SK-N-SH (cell line): ENCODE results near the gene ABCC12. TPM values are rescaled to one million over a fixed set of nuclear protein-coding genes. Genes with fewer than 3 reads are reported as not detected.

Source experiments
- CTCF ChIA-PET: fragments of 300-600, 350-600 bp; formaldehyde crosslinking; extraction: SDS; loops from one replicate; lab custom pipeline; 2021; lab: Yijun Ruan, JAX
- POLR2A ChIA-PET: fragments of 350-600 bp; sonication (Branson Sonifier 250); formaldehyde crosslinking; extraction: SDS; loops from one replicate; lab custom pipeline; 2020; ENCODE audit warnings: antibody characterized with exemption, inconsistent platforms; lab: Yijun Ruan, JAX
- DNase-seq: peaks from one replicate; pipeline ENCODE4 v3.0.0; 2012
- H2AFZ ChIP-seq: fragments of 200-600 bp; sonication (generic); 2 replicates; pipeline ENCODE4 v1.8.1; 2016; ENCODE audit warnings: antibody characterized with exemption, mild to moderate bottlenecking, low read depth
- H3F3A ChIP-seq: fragments of 200-600 bp; sonication (generic); replicated peaks from 2 replicates; pipeline ENCODE3; 2016; ENCODE audit warnings: antibody characterized with exemption, mild to moderate bottlenecking; ENCODE audit not compliant: insufficient read depth
- H3K27ac ChIP-seq, 2 experiments: fragments of 200-500 bp in 1 of 2; fragments of 200-600 bp in 1 of 2; sonication (Bioruptor generic) in 1 of 2; sonication (generic), shearing (Covaris generic) in 1 of 2; 2 replicates each; pipeline versions ENCODE4 v1.5.1 to v1.6.1; 2014 to 2016; ENCODE audit warnings: low read depth in 2 of 2, inconsistent platforms in 1 of 2, low read length in 1 of 2, mild to moderate bottlenecking in 1 of 2, mixed read lengths in 1 of 2
- H3K27me3 ChIP-seq: fragments of 200-600 bp; sonication (generic), shearing (Covaris generic); 2 replicates; pipeline ENCODE4 v1.6.1; 2016; ENCODE audit warnings: mixed run types; ENCODE audit not compliant: insufficient read depth
- H3K36me3 ChIP-seq, 2 experiments: fragments of 200-500 bp in 1 of 2; fragments of 200-600 bp in 1 of 2; sonication (Bioruptor generic) in 1 of 2; sonication (generic) in 1 of 2; replicated peaks in 1 of 2; 2 replicates each; pipeline versions ENCODE3 to v1.5.1; 2014 to 2016; ENCODE audit warnings: low read length in 1 of 2, mild to moderate bottlenecking in 1 of 2; ENCODE audit not compliant: insufficient read depth in 2 of 2, control insufficient read depth in 1 of 2
- H3K4me1 ChIP-seq, 2 experiments: fragments of 200-500 bp in 1 of 2; fragments of 200-600 bp in 1 of 2; sonication (Bioruptor generic) in 1 of 2; sonication (generic), shearing (Covaris generic) in 1 of 2; 2 replicates each; pipeline versions ENCODE4 v1.5.1 to v1.6.1; 2014 to 2016; ENCODE audit warnings: low read depth in 1 of 2, low read length in 1 of 2, mixed run types in 1 of 2; ENCODE audit not compliant: insufficient read depth in 2 of 2, control insufficient read depth in 1 of 2
- H3K4me2 ChIP-seq: fragments of 200-600 bp; sonication (generic), shearing (Covaris generic); 2 replicates; pipeline ENCODE4 v1.6.1; 2017; ENCODE audit warnings: mixed run types
- H3K4me3 ChIP-seq, 2 experiments: fragments of 200-500 bp in 1 of 2; fragments of 200-600 bp in 1 of 2; sonication (Bioruptor generic) in 1 of 2; sonication (generic), shearing (Covaris generic) in 1 of 2; 2 replicates each; pipeline versions ENCODE4 v1.5.1 to v1.8.1; 2014 to 2016; ENCODE audit warnings: low read depth in 2 of 2, inconsistent platforms in 1 of 2, low read length in 1 of 2, mild to moderate bottlenecking in 1 of 2, mixed read lengths in 1 of 2, moderate library complexity in 1 of 2
- H3K79me2 ChIP-seq: fragments of 200-600 bp; sonication (generic); 2 replicates; pipeline ENCODE4 v1.8.1; 2017; ENCODE audit warnings: mild to moderate bottlenecking; ENCODE audit not compliant: insufficient read depth
- H3K9ac ChIP-seq: fragments of 200-600 bp; sonication (generic); 2 replicates; pipeline ENCODE4 v1.6.1; 2017; ENCODE audit warnings: mixed run types
- H3K9me2 ChIP-seq: fragments of 200-600 bp; sonication (generic); 2 replicates; pipeline ENCODE4 v1.6.1; 2017; ENCODE audit warnings: mixed run types
- H3K9me3 ChIP-seq: fragments of 200-600 bp; sonication (generic); 2 replicates; pipeline ENCODE4 v1.6.1; 2017; ENCODE audit warnings: mixed run types, mild to moderate bottlenecking, moderate library complexity
- H4K20me1 ChIP-seq: fragments of 200-600 bp; sonication (generic); 2 replicates; pipeline ENCODE4 v1.6.1; 2017; ENCODE audit warnings: mild to moderate bottlenecking, mixed run types; ENCODE audit not compliant: insufficient read depth
- EP300 ChIP-seq, 2 experiments: IDR thresholded peaks; 2 replicates each; pipeline versions ENCODE4 v1.4.0 to v1.6.1; 2012; ENCODE audit warnings: borderline replicate concordance in 1 of 2, low read depth in 1 of 2, low read length in 1 of 2
- FOSL2 ChIP-seq: IDR thresholded peaks from 2 replicates; pipeline ENCODE4 v1.4.0; 2012; ENCODE audit warnings: low read depth, mild to moderate bottlenecking, moderate library complexity, borderline replicate concordance
- FOXM1 ChIP-seq: IDR thresholded peaks from 2 replicates; pipeline ENCODE4 v1.4.0; 2012; ENCODE audit warnings: low read depth, mild to moderate bottlenecking
- GABPA ChIP-seq: IDR thresholded peaks from 2 replicates; pipeline ENCODE4 v1.4.0; 2012; ENCODE audit warnings: low read depth, mild to moderate bottlenecking
- JUND ChIP-seq: IDR thresholded peaks from 2 replicates; pipeline ENCODE4 v1.4.0; 2012
- NFIC ChIP-seq: IDR thresholded peaks from 2 replicates; pipeline ENCODE4 v1.4.0; 2012; ENCODE audit warnings: borderline replicate concordance
- NRF1 ChIP-seq: IDR thresholded peaks from 2 replicates; pipeline ENCODE4 v1.6.1; 2012; ENCODE audit warnings: low read depth, mild to moderate bottlenecking, low read length
- RAD21 ChIP-seq: IDR thresholded peaks from 2 replicates; pipeline ENCODE4 v1.6.1; 2012; ENCODE audit warnings: mild to moderate bottlenecking, low read length
- SMC3 ChIP-seq: IDR thresholded peaks from 2 replicates; pipeline ENCODE4 v1.6.1; 2012; ENCODE audit warnings: low read depth, low read length, improper control_type of control experiment
- TAF1 ChIP-seq: IDR thresholded peaks from 2 replicates; pipeline ENCODE4 v1.6.1; 2012; ENCODE audit warnings: low read depth, mild to moderate bottlenecking, low read length, moderate library complexity, borderline replicate concordance
- YY1 ChIP-seq: IDR thresholded peaks from 2 replicates; pipeline ENCODE4 v1.4.0; 2012; ENCODE audit warnings: low read depth, mild to moderate bottlenecking
- WGBS: methylation state at CpG from one replicate; pipeline ENCODE4 v1.1.6; 2017; ENCODE audit warnings: low lambda C conversion rate; 5-methylcytosine and 5-hydroxymethylcytosine counted together
- polyA plus RNA-seq, 3 experiments: library from polyadenylated mRNA; depleted of rRNA; stranded (reverse); fragments of >200 nt; gene quantifications; 2 replicates each; pipeline ENCODE4 v1.2.3, GENCODE V29; 2012
- TF ChIP-seq, protein P1 (sequence below): IDR thresholded peaks from 2 replicates; pipeline ENCODE4 v1.6.1; 2012; ENCODE audit warnings: mild to moderate bottlenecking, low read depth, low read length, moderate library complexity
- TF ChIP-seq, protein P2 (sequence below): IDR thresholded peaks from 2 replicates; pipeline ENCODE4 v1.4.0; 2012; ENCODE audit warnings: low read depth
- TF ChIP-seq, protein P3 (sequence below): fragments of 150-350 bp; IDR thresholded peaks from 2 replicates; pipeline ENCODE4 v1.6.1; 2017; ENCODE audit warnings: antibody characterized with exemption, low read length, low read depth, borderline replicate concordance

Gene ABCC12
- polyA plus RNA-seq, 1 of the 3 experiments (the other 2 are of a cell fraction): not detected

DNA sequence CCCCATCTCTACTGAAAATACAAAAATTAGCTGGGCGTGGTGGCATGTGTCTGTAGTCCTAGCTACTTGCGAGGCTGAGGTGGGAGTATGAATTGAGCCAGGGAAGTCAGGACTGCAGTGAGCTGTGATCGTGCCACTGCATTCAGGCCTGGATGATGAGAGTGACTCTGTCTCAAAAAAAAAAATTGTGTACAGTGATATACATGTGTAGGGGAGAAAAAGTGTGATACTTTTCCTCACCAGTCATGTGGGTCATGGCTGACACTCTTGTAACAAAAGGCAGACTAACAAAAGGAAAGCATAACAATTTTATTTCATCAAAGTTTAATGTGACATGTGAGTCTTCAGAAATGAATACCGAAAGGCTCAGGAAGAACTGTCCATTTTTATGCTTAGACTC, 2.0 kb upstream of the ABCC12 start (continued):
- TF ChIP-seq, protein P1, sequence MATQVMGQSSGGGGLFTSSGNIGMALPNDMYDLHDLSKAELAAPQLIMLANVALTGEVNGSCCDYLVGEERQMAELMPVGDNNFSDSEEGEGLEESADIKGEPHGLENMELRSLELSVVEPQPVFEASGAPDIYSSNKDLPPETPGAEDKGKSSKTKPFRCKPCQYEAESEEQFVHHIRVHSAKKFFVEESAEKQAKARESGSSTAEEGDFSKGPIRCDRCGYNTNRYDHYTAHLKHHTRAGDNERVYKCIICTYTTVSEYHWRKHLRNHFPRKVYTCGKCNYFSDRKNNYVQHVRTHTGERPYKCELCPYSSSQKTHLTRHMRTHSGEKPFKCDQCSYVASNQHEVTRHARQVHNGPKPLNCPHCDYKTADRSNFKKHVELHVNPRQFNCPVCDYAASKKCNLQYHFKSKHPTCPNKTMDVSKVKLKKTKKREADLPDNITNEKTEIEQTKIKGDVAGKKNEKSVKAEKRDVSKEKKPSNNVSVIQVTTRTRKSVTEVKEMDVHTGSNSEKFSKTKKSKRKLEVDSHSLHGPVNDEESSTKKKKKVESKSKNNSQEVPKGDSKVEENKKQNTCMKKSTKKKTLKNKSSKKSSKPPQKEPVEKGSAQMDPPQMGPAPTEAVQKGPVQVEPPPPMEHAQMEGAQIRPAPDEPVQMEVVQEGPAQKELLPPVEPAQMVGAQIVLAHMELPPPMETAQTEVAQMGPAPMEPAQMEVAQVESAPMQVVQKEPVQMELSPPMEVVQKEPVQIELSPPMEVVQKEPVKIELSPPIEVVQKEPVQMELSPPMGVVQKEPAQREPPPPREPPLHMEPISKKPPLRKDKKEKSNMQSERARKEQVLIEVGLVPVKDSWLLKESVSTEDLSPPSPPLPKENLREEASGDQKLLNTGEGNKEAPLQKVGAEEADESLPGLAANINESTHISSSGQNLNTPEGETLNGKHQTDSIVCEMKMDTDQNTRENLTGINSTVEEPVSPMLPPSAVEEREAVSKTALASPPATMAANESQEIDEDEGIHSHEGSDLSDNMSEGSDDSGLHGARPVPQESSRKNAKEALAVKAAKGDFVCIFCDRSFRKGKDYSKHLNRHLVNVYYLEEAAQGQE: no peak
- TF ChIP-seq, protein P2, sequence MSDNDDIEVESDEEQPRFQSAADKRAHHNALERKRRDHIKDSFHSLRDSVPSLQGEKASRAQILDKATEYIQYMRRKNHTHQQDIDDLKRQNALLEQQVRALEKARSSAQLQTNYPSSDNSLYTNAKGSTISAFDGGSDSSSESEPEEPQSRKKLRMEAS: no peak
- TF ChIP-seq SMC3: no peak

DNA sequence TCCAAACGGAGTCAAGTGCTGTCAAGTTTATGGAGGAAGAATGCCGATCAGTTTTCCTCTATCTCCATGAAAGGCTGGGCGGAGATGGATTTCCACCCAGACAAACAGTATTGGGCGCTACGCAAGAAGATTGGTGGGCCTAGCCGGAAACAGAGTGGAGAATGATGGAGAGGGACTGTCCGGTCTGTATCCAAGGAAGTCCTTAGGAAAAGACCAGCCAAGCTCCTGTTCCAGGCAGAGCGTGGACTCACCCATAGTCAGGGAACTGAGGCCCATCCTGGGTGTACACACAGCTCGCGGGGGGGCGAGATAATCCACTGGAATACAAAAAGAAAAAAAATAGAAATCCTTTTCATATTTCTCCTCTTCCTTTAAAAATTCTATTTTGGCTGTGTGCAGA, 1.5 kb upstream of the ABCC12 start:
- POLR2A ChIA-PET: no interaction called here
- H3K4me2 ChIP-seq: no peak overlapping the region
- WGBS: 84% methylated on average over 11 of the region's 11 CpGs
- H2AFZ ChIP-seq: no peak overlapping the region
- no peak overlapping the region for H3K9ac ChIP-seq
- no peak for DNase-seq
- H3K27me3 ChIP-seq: no peaks in the 10 kb centered on the region
- peak overlapping the region in 1 of 2 experiments; percentile 70; a peak in 2 of 4 replicates for H3K27ac ChIP-seq
- H3K4me3 ChIP-seq: no peak overlapping the region
- peaks cover 0 to 14% of the 10 kb centered on the region in 2 experiments; a peak in 1 of 4 replicates for H3K4me1 ChIP-seq
- no peaks in the 10 kb centered on the region for H4K20me1 ChIP-seq
- H3K79me2 ChIP-seq: no peaks in the 10 kb centered on the region
- no peaks in the 10 kb centered on the region for H3K36me3 ChIP-seq
- H3K9me3 ChIP-seq: no peaks in the 10 kb centered on the region
- TF ChIP-seq FOSL2 (no peak), NRF1 (no peak), TAF1 (no peak), JUND (no peak), NFIC (no peak), FOXM1 (no peak), RAD21 (no peak), GABPA (no peak), EP300 (IDR thresholded peaks at IDR 0.05; ENCODE audit: borderline replicate concordance in 1 of 2, low read depth in 1 of 2, low read length in 1 of 2) (no peak), SMC3 (no peak), YY1 (no peak)
- TF ChIP-seq, protein P1: no peak
- TF ChIP-seq, protein P3, sequence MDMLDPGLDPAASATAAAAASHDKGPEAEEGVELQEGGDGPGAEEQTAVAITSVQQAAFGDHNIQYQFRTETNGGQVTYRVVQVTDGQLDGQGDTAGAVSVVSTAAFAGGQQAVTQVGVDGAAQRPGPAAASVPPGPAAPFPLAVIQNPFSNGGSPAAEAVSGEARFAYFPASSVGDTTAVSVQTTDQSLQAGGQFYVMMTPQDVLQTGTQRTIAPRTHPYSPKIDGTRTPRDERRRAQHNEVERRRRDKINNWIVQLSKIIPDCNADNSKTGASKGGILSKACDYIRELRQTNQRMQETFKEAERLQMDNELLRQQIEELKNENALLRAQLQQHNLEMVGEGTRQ: no peak
- TF ChIP-seq, protein P2: no peak
- CTCF ChIA-PET: interaction anchor here (0.6 to 12.0 kb wide), 19 partner anchors 9 to 1304 kb away, joined by 3 to 152 read pairs (median 4); partner anchors contain the start of gene NETO2
- H3F3A ChIP-seq: peaks cover 5% of the 10 kb centered on the region
- H3K9me2 ChIP-seq: no peaks in the 10 kb centered on the region
